Activated CD8-positive, alpha-beta memory T cell treated with anti-CD3 and anti-CD28 coated beads, Interleukin-2, amount 50 U/mL, for 1 hour (primary cell): Measurements from ENCODE around the gene ZNF35.

Experiments
- DNase-seq: peaks from one replicate; pipeline ENCODE4 v3.0.0-alpha.2; 2020; ENCODE audit errors: extremely low read depth

The ZNF35 gene

GRCh38 chr3:44685128-44685800, 36.7 kb downstream of the ZNF35 start:
- no peak for DNase-seq

GRCh38 chr3:44687898-44688297, 39.4 kb downstream of the ZNF35 start:
- no peak for DNase-seq
